HG03342 (cell line): ENCODE measurements around the gene EHMT1.
"Not testable (repeated sequence)": the region's sequence is repeated elsewhere in the genome, so short reads cannot be mapped to it uniquely, and the experiment has no call there.

ENCODE experiments used
- ATAC-seq: cut with Tn5 transposase; IDR thresholded peaks from one replicate; pipeline ENCODE4 v1.9.1; 2021; ENCODE audit warnings: mild to moderate bottlenecking, moderate library complexity; ENCODE audit not compliant: unreplicated experiment

Gene EHMT1

GRCh38 chr9:137715866-137716693 is 97.3 kb downstream of the EHMT1 start:
- ATAC-seq: not testable (repeated sequence)

GRCh38 chr9:137716694-137717287 is 98.0 kb downstream of the EHMT1 start:
- no peak for ATAC-seq

GRCh38 chr9:137717776-137718327 is 99.0 kb downstream of the EHMT1 start:
- ATAC-seq: no peak

- no peak for ATAC-seq
These were observed 100.4 kb downstream of the EHMT1 start for GRCh38 chr9:137719194-137719593.

GRCh38 chr9:137720571-137721110 is 101.8 kb downstream of the EHMT1 start:
- ATAC-seq: no peak

- ATAC-seq: no peak
These were observed 102.7 kb downstream of the EHMT1 start for GRCh38 chr9:137721479-137721878.

GRCh38 chr9:137721899-137722298 is 103.1 kb downstream of the EHMT1 start:
- no peak for ATAC-seq

- ATAC-seq: no peak
These were observed 103.7 kb downstream of the EHMT1 start for GRCh38 chr9:137722481-137722880.

- not testable (repeated sequence) for ATAC-seq
These were observed 104.6 kb downstream of the EHMT1 start for GRCh38 chr9:137723356-137723755.

- ATAC-seq: no peak
These were observed 105.1 kb downstream of the EHMT1 start for GRCh38 chr9:137723783-137724445.

- no peak for ATAC-seq
These were observed 106.0 kb downstream of the EHMT1 start for GRCh38 chr9:137724818-137725240.

GRCh38 chr9:137725598-137725997 is 106.8 kb downstream of the EHMT1 start:
- no peak for ATAC-seq

- not testable (repeated sequence) for ATAC-seq
These were observed 107.5 kb downstream of the EHMT1 start for GRCh38 chr9:137726336-137726735.

GRCh38 chr9:137726764-137727163 is 108.0 kb downstream of the EHMT1 start:
- no peak for ATAC-seq

GRCh38 chr9:137727716-137728115 is 108.9 kb downstream of the EHMT1 start:
- ATAC-seq: no peak

GRCh38 chr9:137728444-137729311 is 109.9 kb downstream of the EHMT1 start:
- ATAC-seq: no peak

GRCh38 chr9:137731216-137731946 is 112.6 kb downstream of the EHMT1 start:
- ATAC-seq: no peak

- no peak for ATAC-seq
These were observed 113.4 kb downstream of the EHMT1 start for GRCh38 chr9:137731947-137732813.

GRCh38 chr9:137733429-137733828 is 114.6 kb downstream of the EHMT1 start:
- ATAC-seq: no peak
